ENCODE data around the gene TPRG1. TPM values are rescaled to one million over a fixed set of nuclear protein-coding genes. Genes with fewer than 3 reads are reported as not detected.

TPRG1 gene
- total RNA-seq, 1 experiment from 2014 or later, result 1.0 TPM

- POLR2A ChIA-PET (ENCODE audit: low non-redundant PET), result interaction anchor here (0.6 kb wide), 2 partner anchors 22 to 141 kb away, joined by 3 read pairs; no protein-coding TSS in a partner anchor
- CTCF ChIA-PET, result no interaction called here
- DNase-seq (ENCODE audit: low spot score), result no peak
- Histone ChIP-seq H3K4me3 (ENCODE audit: low read depth, low read length, poor library complexity, severe bottlenecking) (no peak overlapping the region), H3K36me3 (ENCODE audit: insufficient read depth, low read length, poor library complexity, severe bottlenecking) (no peaks in the 10 kb centered on the region), H3K27me3 (replicated peaks; ENCODE audit: insufficient read depth, low read depth, low read length, poor library complexity) (no peaks in the 10 kb centered on the region), H3K27ac (ENCODE audit: low read depth, low read length, poor library complexity, severe bottlenecking) (no peak overlapping the region), H3K4me1 (ENCODE audit: insufficient read depth, low read length, poor library complexity, severe bottlenecking) (peaks cover 22% of the 10 kb centered on the region), H3K9me3 (ENCODE audit: low read depth, low read length, poor library complexity, severe bottlenecking) (no peaks in the 10 kb centered on the region)
- TF ChIP-seq EZH2 (IDR thresholded peaks at IDR 0.05; ENCODE audit: borderline replicate concordance, low read depth, low read length, poor library complexity, severe bottlenecking), result no peak
- no peak for TF ChIP-seq CTCF (conservative IDR thresholded peaks at IDR 0.05; ENCODE audit: low read depth, low read length)
- intact Hi-C loops (cut with micrococcal nuclease; ENCODE audit: unreplicated experiment), result no loop called here
- no TSS peak for BruUV-seq (replicated peaks)
These were observed 182.5 kb downstream of the TPRG1 start for GRCh38 chr3:189353988-189354889.

GRCh38 chr3:189355115-189355480, 183.3 kb downstream of the TPRG1 start:
- intact Hi-C loops (cut with micrococcal nuclease; ENCODE audit: unreplicated experiment), result no loop called here
- TF ChIP-seq CTCF (conservative IDR thresholded peaks at IDR 0.05; ENCODE audit: low read depth, low read length) (no peak), EZH2 (IDR thresholded peaks at IDR 0.05; ENCODE audit: borderline replicate concordance, low read depth, low read length, poor library complexity, severe bottlenecking) (no peak)
- no peaks in the 10 kb centered on the region for H3K36me3 ChIP-seq (ENCODE audit: insufficient read depth, low read length, poor library complexity, severe bottlenecking)
- H3K27me3 ChIP-seq (replicated peaks; ENCODE audit: insufficient read depth, low read depth, low read length, poor library complexity), result no peaks in the 10 kb centered on the region
- H3K27ac ChIP-seq (ENCODE audit: low read depth, low read length, poor library complexity, severe bottlenecking), result no peak overlapping the region
- POLR2A ChIA-PET (ENCODE audit: low non-redundant PET), result interaction anchor here (0.6 to 0.8 kb wide), 4 partner anchors 11 to 140 kb away, joined by 3 read pairs; no protein-coding TSS in a partner anchor
- H3K9me3 ChIP-seq (ENCODE audit: low read depth, low read length, poor library complexity, severe bottlenecking), result no peaks in the 10 kb centered on the region
- H3K4me1 ChIP-seq (ENCODE audit: insufficient read depth, low read length, poor library complexity, severe bottlenecking), result peaks cover 18% of the 10 kb centered on the region
- BruUV-seq (replicated peaks), result no TSS peak
- no peak overlapping the region for H3K4me3 ChIP-seq (ENCODE audit: low read depth, low read length, poor library complexity, severe bottlenecking)
- CTCF ChIA-PET, result no interaction called here
- no peak for DNase-seq (ENCODE audit: low spot score)

GRCh38 chr3:189355481-189356201, 183.9 kb downstream of the TPRG1 start:
- H3K36me3 ChIP-seq (ENCODE audit: insufficient read depth, low read length, poor library complexity, severe bottlenecking), result no peaks in the 10 kb centered on the region
- H3K4me3 ChIP-seq (ENCODE audit: low read depth, low read length, poor library complexity, severe bottlenecking), result no peak overlapping the region
- TF ChIP-seq EZH2 (IDR thresholded peaks at IDR 0.05; ENCODE audit: borderline replicate concordance, low read depth, low read length, poor library complexity, severe bottlenecking), result no peak
- no peak for TF ChIP-seq CTCF (conservative IDR thresholded peaks at IDR 0.05; ENCODE audit: low read depth, low read length)
- H3K9me3 ChIP-seq (ENCODE audit: low read depth, low read length, poor library complexity, severe bottlenecking), result no peaks in the 10 kb centered on the region
- intact Hi-C loops (cut with micrococcal nuclease; ENCODE audit: unreplicated experiment), result no loop called here
- H3K27me3 ChIP-seq (replicated peaks; ENCODE audit: insufficient read depth, low read depth, low read length, poor library complexity), result no peaks in the 10 kb centered on the region
- ChIA-PET POLR2A (ENCODE audit: low non-redundant PET) (interaction anchor here (0.6 to 0.8 kb wide), 2 partner anchors 11 to 73 kb away, joined by 3 read pairs; no protein-coding TSS in a partner anchor), CTCF (no interaction called here)
- BruUV-seq (replicated peaks), result no TSS peak
- peak overlapping the region; percentile 11 for H3K27ac ChIP-seq (ENCODE audit: low read depth, low read length, poor library complexity, severe bottlenecking)
- DNase-seq (ENCODE audit: low spot score), result no peak
- peaks cover 16% of the 10 kb centered on the region for H3K4me1 ChIP-seq (ENCODE audit: insufficient read depth, low read length, poor library complexity, severe bottlenecking)

All from A673 (cell line).